ENCODE measurements around the gene PACRG.
"Not testable (repeated sequence)": the region's sequence is repeated elsewhere in the genome, so short reads cannot be mapped to it uniquely, and the experiment has no call there.

PACRG gene

DNA sequence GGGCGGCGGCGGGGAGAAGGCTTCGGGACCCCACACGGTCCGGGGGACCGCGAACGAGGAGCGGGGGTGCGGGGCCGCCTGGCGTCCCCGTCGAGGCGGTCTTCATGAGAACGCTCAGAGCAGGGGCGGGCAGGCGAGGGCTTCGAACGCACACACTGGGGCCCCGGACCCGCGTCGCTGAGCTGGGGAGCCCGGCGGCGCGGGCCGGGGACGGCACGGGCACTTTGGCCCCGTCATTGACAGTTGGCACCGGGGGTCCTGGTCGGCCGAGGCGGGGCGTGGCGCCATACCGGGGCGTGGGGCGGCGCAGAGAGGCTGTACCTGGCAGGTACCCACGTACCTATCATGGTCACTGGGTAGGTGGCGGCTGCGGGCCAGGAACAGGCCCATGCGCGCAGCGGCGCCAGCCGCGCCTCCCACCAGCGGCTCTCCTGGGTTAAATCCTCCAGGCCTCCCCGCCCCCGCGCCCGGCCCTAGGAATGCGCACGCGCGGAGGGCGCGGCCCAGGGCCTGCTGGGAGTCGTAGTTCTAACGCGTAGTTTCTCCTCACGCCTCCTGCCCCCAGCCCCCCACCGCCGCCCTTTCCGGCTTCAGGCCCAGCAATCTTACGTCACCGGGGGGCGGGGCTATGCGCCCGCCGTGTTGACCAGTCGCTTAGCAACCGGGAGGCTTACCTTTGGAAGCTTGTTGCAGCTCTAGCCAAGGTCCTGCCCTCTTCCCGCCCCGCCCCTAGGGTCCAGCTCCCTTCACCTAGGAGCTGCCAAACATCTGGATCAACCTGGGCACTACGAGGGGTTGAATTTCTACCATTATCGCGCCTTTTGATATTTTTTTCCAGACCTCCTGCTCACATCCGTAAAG lies at the start of gene PACRG, which contains the start of gene PRKN:
Gene PACRG, plus strand, starts transcription at position 653 of the 861 bp plus-strand sequence.
Gene PRKN, minus strand, starts transcription at position 445 of the 861 bp plus-strand sequence.
- peak; percentile 94 for DNase-seq (ENCODE audit: low spot score)

DNA sequence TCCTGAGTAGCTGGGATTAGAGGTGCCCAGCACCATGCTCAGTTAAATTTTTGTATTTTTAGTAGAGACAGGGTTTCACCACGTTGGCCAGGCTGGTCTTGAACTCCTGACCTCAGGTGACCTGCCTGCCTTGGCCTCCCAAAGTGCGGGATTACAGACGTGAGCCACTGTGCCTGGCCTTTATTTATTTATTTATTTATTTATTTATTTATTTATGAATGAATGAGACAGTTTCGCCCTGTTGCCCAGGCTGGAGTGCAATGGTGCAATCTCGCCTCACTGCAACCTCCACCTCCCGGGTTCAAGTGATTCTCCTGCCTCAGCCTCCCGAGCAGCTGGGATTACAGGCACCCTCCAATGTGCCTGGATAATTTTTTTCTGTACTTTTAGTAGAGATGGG lies 48.9 kb upstream of the PACRG start:
- not testable (repeated sequence) for DNase-seq (ENCODE audit: low spot score)

DNA sequence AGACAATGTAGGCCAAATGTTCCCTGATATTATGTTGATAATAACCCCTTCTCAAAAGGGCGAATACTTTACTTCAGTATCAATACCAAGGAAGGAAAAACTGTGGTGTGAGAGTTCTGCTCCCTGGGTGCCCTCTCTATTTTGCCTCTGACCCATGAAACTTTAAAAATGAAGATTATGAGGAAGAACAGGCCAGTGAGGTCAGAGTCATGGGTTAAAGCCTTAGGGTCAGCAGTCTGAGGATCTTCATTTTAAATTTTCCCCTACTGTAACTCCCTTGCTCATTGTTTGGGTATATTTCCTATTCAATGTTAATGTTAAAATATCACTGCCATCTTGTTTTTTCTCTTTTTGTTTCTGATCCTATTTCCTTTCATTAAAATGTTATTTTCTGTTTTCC lies 48.1 kb upstream of the PACRG start:
- DNase-seq (ENCODE audit: low spot score) = no peak

DNA sequence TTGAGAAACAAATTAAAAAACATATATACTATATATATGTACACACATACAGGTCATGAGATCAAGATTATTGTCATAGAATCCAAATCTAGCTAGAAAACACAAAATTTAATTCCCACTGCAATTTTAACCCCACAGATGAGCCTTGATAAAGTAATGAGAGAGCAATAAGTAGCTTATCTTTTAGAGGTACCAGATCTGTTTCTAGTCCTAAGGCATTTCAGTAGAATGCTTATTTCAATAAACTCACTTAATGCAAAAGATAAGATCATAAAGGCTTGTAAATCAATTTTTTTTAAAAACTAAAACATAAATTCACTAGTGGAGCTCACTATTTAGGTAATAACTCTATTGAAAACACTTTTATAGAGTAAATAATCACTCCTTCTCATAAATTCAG lies 47.4 kb upstream of the PACRG start:
- DNase-seq (ENCODE audit: low spot score) = no peak

DNA sequence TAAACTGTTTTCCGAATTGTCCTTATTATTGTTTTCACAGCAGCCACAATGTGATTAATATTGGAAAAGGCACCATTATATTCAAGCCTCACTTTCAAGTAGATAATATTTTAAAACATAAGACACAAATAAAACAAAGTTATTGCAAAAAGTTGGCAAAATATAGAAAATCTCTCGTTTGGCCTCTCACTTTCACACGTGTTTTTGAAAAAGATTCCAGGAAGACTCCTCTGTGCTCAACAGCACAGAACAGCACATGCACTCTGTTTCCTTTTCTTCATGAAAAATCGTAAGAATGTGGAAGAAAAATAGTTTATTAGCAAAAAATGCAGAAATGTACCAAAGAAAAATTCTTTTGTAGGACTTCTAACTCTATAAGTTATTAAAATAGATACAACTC lies 46.9 kb upstream of the PACRG start:
- no peak for DNase-seq (ENCODE audit: low spot score)

DNA sequence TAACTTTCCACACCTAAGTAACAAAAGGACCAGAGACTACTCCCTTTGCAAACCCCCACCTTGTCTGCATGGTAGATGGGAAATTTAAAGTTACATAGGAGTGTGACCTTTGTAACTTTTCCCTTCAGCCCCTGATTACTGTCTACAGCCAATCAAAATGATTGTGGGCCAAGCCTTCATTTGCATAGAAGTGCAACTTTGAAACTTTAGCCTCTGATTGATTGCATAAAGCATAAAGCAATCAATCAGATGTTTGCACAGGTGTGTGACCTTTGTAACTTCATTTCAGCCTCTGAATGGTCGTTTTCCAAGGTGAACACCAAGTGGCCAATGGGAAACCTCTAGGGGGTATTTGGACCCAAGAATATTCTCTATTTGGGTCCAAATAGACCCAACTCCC lies 46.3 kb upstream of the PACRG start:
- no peak for DNase-seq (ENCODE audit: low spot score)

DNA sequence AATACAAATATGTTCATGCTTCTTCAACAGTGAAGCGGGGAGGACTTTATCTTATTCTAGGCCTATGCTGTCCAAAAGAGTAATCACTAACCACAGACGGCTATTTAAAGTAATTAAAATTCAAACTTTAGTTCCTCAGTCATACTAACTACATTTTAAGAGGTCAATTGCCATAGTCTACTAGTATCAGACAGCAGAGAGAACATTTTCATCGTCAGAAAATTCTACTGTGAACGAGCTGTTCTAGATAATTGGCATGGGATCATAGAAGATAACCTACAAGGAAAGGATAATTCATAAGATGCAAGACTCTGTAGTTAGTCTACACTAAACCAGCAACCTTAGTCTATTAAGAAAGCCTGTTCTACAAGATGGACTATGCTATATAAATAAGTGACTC lies 44.6 kb upstream of the PACRG start:
- DNase-seq (ENCODE audit: low spot score) = no peak

DNA sequence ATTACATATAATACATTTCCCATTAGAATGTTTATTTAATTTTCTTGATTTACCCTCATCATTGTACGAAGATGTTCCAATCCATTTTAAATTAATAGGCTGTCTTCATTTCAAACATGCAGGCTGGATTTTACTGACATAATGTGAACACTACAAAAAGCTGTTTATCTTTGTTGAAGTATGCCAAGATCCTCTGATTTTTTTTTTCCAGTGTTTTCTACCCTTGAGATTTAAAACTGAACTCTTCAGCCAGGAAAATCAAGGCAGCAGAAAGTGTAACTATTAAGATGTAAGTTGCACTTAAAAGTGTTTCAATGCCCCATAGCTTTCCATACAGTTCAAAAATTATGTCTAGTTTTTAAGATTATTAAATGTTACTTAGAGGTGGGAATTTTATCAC lies 43.7 kb upstream of the PACRG start:
- no peak for DNase-seq (ENCODE audit: low spot score)

DNA sequence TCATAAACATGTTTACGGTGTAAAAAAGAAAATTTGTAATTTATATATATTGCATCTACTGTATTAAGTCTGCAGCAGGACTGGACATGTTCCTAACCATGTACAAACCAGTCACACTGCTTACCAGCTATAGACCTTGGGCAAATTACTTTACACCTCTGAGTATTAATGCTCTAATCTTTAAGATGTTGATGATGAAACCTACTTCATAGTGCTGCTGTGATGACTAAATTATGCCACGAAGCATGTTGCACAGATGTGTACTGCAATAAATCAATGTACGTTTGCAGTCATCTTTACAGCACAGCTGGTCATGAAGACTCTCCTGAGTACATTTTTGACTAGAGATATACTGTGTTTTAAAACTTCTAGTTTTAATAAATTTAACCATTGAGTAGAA lies 42.8 kb upstream of the PACRG start:
- no peak for DNase-seq (ENCODE audit: low spot score)

DNA sequence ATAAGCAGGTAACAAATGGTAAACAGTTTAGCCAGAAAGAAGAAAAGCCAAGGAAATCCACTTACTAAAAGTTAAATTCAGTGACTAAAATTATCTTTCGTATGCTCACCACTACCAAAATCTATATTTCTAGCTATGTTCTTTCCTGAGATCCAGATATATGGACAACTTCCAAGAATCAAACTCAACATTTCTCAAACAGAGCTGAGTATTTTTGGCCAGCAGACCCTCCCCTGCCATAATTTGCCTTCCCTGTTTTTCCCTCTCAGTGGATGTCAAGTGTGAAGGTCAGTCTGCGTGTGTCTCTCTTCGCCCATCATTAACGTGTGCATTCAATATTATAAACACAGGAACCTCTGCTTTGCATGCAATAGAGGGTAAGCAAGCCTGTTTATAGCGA lies 42.2 kb upstream of the PACRG start:
- DNase-seq (ENCODE audit: low spot score) = no peak

DNA sequence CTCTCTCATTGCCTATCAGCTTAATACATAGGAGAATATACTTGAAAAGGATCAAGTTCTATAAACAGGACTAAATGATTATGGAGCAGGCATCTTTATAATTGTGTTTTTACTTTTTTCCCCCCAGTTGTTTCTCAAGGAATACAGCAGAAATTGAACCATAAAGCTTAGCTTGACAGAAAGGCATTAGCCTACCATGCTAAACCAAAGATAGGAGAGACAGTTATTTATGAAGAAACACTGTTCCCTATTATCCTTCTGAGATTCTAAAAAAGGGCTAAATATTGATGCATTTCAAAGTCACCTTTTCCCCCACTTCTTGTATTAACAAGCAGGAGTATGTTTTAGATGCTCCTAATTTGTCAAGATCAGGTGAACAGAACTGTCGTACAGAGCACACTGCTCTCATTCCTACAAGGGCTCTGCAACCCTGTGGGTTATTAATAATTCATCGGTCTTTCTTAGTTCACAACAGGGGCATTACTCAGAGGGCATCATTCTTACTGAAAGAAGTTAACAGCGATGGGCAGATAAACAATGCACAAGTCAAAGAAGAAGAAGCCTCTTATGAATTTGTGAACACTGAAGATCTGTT lies 38.9 kb upstream of the PACRG start:
- no peak for DNase-seq (ENCODE audit: low spot score)

DNA sequence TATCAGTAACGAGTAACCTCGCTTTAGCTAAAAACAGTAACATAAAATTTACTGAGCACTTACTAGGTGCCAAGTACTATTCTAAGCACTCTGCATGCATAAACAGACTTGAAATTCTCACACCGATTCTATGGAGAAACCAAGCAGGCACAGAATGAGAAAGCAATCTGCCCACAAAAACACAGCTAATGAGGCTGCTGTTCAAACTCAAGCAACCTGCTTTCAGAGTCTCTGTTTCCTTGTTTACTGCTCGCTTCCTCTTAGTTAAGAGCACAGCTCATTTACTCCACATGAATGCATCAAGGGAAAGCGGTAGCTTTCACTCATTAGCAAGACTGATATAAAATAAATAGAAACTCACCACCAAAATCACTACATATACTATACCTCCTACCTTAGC lies 37.6 kb upstream of the PACRG start:
- DNase-seq (ENCODE audit: low spot score) = no peak

DNA sequence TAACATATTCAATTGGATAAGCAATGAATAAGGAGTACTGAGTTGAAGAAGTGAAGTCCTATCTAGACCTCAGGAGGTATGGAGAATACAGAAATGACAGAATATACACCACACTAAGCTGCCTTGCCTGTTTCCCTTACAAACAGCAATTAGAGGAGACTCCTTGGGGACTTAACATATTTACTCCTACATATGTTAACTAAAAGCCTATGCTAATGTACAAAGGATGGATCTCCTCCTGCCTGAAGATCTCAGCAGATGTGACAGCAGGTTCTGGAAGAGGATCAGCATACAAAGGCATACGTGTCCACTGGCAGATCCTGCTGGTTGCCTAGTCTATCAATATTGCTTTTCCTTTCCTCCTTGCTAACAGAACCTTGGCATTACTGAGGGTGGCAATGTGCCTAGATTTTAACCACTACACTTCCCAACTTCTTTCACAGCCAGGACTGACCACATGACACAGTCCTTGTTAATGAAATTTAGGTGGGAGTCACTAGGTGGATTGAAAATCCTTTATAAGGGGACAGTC lies 29.8 kb upstream of the PACRG start:
- DNase-seq (ENCODE audit: low spot score) = no peak

DNA sequence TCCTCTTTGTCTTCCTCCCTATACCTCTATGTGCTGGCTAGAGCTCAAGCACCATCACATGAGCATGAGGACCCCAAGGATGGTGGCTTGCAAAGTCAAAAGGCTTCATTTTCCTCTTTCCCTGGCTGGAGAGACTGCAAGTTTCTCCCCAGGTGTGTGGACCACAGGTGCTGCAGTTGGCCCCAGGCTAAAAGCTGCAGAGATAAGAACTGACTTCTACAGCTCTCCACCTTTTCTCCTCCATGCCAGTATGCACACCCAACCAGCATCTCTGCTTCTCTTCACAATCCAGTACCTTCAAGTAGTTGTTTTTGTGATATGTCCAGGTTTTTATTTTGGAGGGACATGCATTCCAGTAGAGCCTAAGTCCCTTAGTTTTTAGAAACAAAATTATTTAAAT lies 29.3 kb upstream of the PACRG start:
- DNase-seq (ENCODE audit: low spot score) = no peak

DNA sequence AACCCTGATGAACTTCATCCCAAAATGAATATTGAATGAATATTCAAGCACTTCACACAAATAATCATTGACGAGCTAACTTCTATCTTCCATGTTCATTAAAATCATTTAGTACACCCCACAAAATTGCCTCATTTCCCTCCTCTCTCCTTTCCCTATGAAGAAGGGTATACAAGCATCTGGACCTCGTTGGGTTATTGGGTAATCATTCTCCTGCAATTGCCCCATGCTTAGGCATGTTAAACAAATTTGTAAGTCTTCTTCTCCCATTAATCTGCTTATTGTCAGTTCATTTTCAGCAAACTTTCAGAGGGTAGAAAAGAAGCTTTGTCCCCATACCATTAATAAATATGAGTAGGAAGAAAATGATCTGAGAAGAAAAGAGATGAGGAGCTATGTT lies 27.8 kb upstream of the PACRG start:
- no peak for DNase-seq (ENCODE audit: low spot score)

DNA sequence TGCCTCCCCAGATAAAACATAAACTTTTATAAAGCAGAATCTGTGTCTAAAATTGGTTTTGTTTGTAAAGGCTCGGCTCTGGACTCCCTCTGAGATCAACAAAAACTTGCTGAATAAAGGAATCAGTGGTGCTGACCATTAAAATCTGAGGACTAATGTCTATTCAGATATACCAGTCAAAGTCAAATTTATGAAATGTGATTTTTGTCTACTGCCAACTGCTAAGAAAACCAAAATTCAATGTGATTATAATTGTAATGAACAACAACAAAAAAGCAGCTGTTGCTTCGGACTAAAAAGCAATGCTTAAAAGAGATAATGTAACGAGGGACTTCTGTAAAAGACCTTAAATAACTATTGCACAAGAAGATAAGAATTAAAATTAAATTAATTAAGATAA lies 26.8 kb upstream of the PACRG start:
- no peak for DNase-seq (ENCODE audit: low spot score)

DNA sequence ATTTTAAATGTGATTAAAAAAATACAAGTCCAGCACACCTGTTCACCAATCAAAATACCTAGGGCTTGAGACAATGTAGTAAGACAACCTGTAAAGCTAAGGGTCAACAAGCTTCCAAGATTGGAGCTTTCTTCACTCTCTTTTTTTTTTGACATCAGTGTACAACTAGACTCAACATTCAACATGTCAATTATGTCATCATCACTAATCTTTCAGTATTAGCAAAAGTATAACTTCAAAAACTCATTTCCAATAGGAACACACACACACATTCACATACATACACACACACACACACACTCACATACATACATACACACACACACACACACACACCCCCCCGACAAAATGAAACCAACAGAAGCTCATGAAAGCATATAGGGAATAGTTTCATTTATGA lies 26.2 kb upstream of the PACRG start:
- no peak for DNase-seq (ENCODE audit: low spot score)

DNA sequence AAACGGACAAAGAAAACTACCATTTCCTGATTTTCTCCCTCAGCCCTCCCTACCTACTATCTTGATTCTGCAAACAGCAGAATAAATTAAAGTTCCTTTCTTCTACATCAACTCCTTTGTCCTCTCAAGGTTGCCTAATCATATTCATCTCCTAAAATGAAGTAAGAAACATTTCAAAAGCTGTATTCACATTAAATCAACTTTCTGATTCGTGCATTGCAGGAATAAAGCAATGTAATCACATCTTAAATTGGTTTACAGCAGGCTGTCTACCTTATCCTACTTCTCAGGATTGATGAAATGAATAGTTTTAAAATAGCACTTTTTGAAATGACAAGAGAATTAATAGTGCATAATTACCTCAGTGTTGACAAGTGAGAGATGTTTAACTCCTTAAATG lies 25.3 kb upstream of the PACRG start:
- DNase-seq (ENCODE audit: low spot score) = no peak

DNA sequence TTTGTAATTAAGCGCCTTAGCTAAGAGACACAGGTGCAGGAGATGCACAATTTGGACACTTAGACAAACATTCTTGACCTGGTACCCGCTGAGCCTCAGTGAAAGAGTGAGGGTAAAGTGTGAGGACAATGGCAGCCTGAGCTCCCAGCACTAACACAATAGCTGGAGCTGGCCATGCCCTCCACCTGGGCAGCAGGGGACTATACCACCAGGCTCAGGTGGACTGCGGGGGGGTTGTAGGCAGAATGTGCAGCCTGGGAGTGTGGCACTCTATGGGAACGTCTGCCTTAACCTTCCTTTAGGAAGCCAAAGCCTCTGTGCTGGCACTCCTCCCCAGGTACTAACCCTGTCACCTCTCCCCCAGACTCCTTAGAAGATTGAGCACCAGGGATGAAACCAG lies 23.8 kb upstream of the PACRG start:
- no peak for DNase-seq (ENCODE audit: low spot score)

DNA sequence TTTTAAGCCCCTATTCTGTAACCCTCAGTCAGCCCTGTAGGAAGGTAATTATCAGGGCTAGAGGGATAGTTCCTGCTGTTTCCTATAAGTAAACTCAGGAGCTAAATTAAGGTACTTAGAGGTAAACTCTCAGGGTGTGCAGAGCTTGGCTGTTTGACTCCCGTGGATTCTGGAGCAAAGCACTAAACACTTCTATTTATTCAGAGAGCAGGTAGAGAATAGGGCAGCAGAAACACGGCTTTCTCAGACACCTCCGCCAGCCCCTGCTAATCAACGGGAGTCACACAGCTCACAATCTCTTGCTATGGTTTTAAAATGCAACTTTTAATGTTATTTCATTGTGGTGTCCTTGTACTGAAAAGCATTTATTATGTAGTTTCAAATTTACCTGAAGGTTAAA lies 22.0 kb upstream of the PACRG start:
- DNase-seq (ENCODE audit: low spot score) = no peak

DNA sequence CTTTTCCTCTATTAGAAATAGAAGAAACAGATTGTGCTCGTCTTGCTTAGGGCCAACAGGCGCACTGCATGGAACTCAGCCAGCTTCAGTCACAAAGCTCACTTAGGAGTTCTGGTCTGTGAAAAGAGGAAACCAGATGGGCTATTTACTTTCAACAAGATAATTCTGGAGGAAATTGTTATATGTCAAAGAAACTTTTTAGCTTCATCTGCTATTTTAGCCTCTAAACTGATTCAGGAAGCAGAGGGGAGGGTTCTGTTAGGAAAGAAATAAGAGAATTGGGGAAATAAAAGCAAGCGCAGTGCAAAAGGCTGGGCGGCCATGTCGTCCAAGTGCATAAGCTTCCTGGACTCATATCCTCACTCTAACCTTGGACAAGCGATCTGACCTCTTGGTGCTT lies 21.5 kb upstream of the PACRG start:
- DNase-seq (ENCODE audit: low spot score) = no peak

DNA sequence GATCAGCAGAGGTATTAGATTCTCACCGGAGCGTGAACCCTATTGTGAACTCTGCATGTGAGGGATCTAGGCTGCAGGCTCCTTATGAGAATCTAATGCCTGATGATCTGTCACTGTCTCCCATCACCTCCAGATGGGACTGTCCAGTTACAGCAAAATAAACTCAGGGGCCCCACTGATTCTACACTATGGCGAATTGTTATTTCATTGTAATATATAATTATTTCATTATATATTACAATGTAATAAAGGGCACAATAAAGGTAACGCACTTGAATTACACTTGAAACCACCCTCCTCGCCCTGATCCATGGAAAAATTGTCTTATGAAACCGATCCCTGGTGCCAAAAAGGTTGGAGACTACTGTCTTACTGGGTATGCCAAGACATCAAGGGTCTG lies 18.8 kb upstream of the PACRG start:
- DNase-seq (ENCODE audit: low spot score) = no peak

DNA sequence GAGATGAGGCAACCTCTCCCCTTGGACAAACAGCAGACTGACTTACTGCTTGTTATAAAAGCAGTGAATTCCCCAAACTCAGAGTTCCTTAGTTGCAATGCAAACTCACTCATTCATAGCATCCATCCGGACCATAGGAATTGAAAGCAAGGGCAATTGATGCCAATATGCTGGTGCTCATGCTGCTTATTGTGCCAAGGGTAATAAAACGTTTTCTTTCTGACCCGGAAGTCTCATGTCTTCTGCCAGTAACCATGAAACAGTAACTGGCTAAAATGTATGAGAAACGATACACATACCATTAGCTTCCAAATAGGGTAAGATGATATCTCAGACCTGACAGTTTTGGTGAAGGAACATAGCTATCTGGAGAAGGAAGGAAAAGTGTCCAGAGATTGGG lies 18.3 kb upstream of the PACRG start:
- no peak for DNase-seq (ENCODE audit: low spot score)

DNA sequence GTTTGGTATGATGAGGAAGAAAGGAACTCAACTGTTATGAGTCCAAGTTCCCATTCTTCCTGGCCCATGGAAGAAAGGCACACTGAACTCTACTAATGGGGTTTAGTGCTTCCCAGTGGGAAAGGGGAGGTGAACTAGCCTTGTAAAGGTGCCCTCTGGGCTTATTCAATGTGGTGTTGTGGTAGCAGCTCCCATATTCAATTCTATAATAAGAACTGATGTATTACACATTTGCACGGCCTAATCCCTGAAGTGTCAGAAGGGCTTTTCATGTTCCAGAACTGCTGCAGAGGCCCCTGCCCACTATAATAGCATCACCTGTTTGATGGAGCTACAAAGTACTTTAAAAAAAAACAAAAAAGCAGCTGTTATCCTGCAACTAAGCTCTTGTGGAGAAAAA lies 17.4 kb upstream of the PACRG start:
- no peak for DNase-seq (ENCODE audit: low spot score)

All from SW480 (cell line).